ENCODE results near the gene PLA2G12A. TPM values are rescaled to one million over a fixed set of nuclear protein-coding genes. Genes with fewer than 3 reads are reported as not detected.

Gene PLA2G12A
- total and polyA plus RNA-seq, 9 of the 15 experiments (the other 6 are each of a cell fraction or from before 2014, with no cell fraction given): 24.2 to 226 (median 80.5) TPM

- intact Hi-C loops (cut with micrococcal nuclease): no loop called here
- no peak for FAIRE-seq
- Histone ChIP-seq H3K4me3 (no peak overlapping the region), H3K36me3 (ENCODE audit: control insufficient read depth, insufficient read depth, low read length) (no peaks in the 10 kb centered on the region), H3K27ac (ENCODE audit: extremely low read depth, low read depth, low read length) (no peak overlapping the region), H4K20me1 (replicated peaks; ENCODE audit: control insufficient read depth, insufficient read depth, low read length) (no peaks in the 10 kb centered on the region), H3K4me2 (ENCODE audit: insufficient read depth, low read length) (no peak overlapping the region), H3K27me3 (ENCODE audit: control insufficient read depth in 2 of 2, insufficient read depth in 2 of 2, low read length in 2 of 2) (no peaks in the 10 kb centered on the region; a peak in 1 of 5 replicates), H3K9me1 (ENCODE audit: control insufficient read depth, insufficient read depth, low read length) (no peaks in the 10 kb centered on the region), H2AFZ (ENCODE audit: low read depth, low read length) (no peak overlapping the region), H3K9me3 (replicated peaks; ENCODE audit: control insufficient read depth, insufficient read depth, low read depth, low read length) (no peaks in the 10 kb centered on the region), H3K4me1 (replicated peaks in 1 of 2; ENCODE audit: control insufficient read depth in 2 of 2, insufficient read depth in 2 of 2, low read length in 2 of 2) (no peaks in the 10 kb centered on the region), H3K79me2 (ENCODE audit: control insufficient read depth, insufficient read depth, low read length) (no peaks in the 10 kb centered on the region), H3K9ac (ENCODE audit: insufficient read depth in 1 of 2, low read depth in 2 of 2, low read length in 2 of 2) (no peak overlapping the region)
- no peak for DNase-seq (ENCODE audit: extremely low read depth in 1 of 4, low spot score in 3 of 4)
- ATAC-seq: no peak
- in situ Hi-C loops (cut with MboI): no loop called here
- CTCF ChIA-PET (ENCODE audit: low intra/inter-chr PET ratio): no interaction called here
- no TSS peak for BruUV-seq (replicated peaks)
- TF ChIP-seq MAFK (IDR thresholded peaks at IDR 0.05; ENCODE audit: low read length) (no peak), TSHZ1 (CRISPR knock-in tag; IDR thresholded peaks at IDR 0.05) (no peak), NRF1 (conservative IDR thresholded peaks at IDR 0.05 in 1 of 2, IDR thresholded peaks at IDR 0.05 in 1 of 2) (0 out of 4 replicates have a peak, but pooled peaks of 1 of the 2 experiments have one; percentile 26)
- POLR2A ChIA-PET: no interaction called here
- 12% methylated on average over 5 of the region's 5 CpGs for WGBS (ENCODE audit: insufficient coverage, low coverage, missing lambda C conversion rate)
These were observed 63.9 kb downstream of the PLA2G12A start for GRCh38 chr4:109665783-109666485.

Measured in K562 (cell line).